ENCODE measurements around the gene TPBGL. TPM values are rescaled to one million over a fixed set of nuclear protein-coding genes. Genes with fewer than 3 reads are reported as not detected.
A peak's percentile ranks its signal among the peaks of the same experiment; 100 is the strongest.

Gene TPBGL
- total RNA-seq, 1 donor from 2014 or later: 0.64 TPM

DNA sequence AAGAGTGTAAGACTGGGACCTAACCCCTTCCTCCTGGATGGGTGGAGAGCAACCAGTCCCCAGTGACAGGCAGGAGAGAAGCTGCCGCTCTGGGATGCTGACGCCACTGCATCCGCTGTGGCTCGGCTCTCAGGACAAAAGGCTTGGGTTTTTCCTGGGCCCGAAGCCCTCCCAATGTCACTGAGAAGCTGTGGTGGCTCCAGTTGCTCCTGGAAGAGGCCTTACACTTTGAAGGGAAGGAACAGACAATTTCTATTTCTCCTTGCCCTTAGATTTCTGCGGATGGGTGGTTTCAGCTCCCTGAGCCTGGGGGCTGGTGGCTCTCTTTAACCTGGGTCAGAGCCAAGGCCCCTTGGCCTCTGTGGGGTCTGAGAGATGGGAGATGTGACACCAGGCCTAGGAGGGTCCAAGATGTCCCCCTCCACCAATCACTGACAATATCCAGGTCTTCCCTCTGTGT, 21.4 kb downstream of the TPBGL start:
- H3K4me1 ChIP-seq: peaks cover 23% of the 10 kb centered on the region
- no peak overlapping the region for H3K27ac ChIP-seq
- no peaks in the 10 kb centered on the region for H3K9me3 ChIP-seq
- peaks cover 16% of the 10 kb centered on the region for H3K36me3 ChIP-seq
- no peaks in the 10 kb centered on the region for H3K27me3 ChIP-seq
- H3K4me3 ChIP-seq: no peak overlapping the region
- DNase-seq (peak; percentile 30), ATAC-seq (no peak)
- intact Hi-C loops (cut with DNase I): no loop called here
- TF ChIP-seq, protein P1, sequence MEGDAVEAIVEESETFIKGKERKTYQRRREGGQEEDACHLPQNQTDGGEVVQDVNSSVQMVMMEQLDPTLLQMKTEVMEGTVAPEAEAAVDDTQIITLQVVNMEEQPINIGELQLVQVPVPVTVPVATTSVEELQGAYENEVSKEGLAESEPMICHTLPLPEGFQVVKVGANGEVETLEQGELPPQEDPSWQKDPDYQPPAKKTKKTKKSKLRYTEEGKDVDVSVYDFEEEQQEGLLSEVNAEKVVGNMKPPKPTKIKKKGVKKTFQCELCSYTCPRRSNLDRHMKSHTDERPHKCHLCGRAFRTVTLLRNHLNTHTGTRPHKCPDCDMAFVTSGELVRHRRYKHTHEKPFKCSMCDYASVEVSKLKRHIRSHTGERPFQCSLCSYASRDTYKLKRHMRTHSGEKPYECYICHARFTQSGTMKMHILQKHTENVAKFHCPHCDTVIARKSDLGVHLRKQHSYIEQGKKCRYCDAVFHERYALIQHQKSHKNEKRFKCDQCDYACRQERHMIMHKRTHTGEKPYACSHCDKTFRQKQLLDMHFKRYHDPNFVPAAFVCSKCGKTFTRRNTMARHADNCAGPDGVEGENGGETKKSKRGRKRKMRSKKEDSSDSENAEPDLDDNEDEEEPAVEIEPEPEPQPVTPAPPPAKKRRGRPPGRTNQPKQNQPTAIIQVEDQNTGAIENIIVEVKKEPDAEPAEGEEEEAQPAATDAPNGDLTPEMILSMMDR (IDR thresholded peaks at IDR 0.05): no peak

DNA sequence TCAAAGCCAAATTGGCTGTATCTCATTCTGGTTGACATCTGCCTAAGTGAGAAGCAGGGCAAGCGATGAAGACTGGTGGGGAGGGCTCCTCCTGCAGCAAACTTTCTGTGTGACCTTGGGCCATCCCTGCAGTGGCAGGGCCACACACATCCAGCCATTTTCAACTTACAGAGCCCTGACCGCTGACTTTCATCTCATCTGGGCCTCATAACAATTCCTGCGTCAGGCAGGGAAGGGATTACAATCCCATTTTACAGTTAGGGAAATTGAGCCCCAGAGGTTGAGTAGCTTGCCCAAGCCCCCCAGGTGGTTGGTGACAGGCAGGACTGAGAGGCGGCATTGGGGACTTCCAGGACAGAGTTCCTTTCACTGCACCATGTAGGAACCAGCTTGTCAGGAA, 21.9 kb downstream of the TPBGL start:
- H3K4me1 ChIP-seq: peaks cover 23% of the 10 kb centered on the region
- TF ChIP-seq, protein P1 (IDR thresholded peaks at IDR 0.05): no peak
- no peaks in the 10 kb centered on the region for H3K9me3 ChIP-seq
- H3K4me3 ChIP-seq: no peak overlapping the region
- H3K36me3 ChIP-seq: peaks cover 21% of the 10 kb centered on the region
- ATAC-seq (no peak), DNase-seq (peak; percentile 45)
- intact Hi-C loops (cut with DNase I): no loop called here
- no peaks in the 10 kb centered on the region for H3K27me3 ChIP-seq
- no peak overlapping the region for H3K27ac ChIP-seq

DNA sequence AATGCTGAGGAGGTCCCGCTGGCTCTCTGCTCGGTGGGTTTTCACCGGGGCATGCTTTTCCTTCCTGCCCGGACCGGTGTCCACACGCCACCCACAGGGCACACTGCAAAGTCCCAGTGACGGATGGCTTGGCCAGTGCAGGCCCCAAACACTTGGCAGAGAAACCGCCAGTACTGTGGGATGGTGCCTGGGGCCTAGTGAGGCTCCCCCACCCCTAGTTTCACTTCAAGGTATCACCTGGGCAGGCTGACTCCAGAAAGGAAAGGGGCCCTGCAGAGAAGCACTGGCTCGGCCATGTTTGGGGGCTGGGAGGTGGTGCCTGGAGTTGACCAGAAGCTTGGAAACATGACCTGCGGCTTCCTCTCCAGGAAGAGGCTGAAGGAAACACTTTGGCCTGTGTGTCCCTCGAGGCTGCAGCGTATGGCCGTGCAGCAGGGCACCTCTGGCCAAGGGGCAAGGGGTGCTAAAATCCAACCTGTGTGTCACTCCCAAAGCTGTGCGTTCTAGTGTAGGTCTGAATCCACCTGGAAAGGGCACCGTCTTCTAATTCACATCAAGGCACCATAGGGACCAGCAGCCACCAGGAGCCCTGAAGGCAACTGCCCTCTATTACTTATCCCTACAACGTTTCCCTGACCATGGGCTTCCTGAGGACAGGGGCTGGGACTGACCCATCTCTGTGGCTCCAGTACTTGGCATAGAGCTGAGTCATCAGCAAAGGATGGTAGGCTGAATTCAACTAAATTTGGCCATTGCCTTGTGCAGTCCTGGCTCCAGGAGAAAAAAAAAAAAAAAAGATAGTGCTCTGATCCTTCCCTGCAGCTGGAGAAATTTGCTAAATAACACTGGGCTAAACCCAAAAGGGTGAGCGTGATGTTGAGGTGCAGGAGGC, 22.6 kb downstream of the TPBGL start:
- peak; percentile 9 for ATAC-seq
- TF ChIP-seq, protein P1 (IDR thresholded peaks at IDR 0.05): no peak
- peak overlapping the region; percentile 17 for H3K27ac ChIP-seq
- intact Hi-C loops (cut with DNase I): no loop called here
- H3K36me3 ChIP-seq: peaks cover 28% of the 10 kb centered on the region
- H3K4me3 ChIP-seq: no peak overlapping the region
- peaks cover 23% of the 10 kb centered on the region for H3K4me1 ChIP-seq
- H3K9me3 ChIP-seq: no peaks in the 10 kb centered on the region
- no peaks in the 10 kb centered on the region for H3K27me3 ChIP-seq
- peak; percentile 63 for DNase-seq

DNA sequence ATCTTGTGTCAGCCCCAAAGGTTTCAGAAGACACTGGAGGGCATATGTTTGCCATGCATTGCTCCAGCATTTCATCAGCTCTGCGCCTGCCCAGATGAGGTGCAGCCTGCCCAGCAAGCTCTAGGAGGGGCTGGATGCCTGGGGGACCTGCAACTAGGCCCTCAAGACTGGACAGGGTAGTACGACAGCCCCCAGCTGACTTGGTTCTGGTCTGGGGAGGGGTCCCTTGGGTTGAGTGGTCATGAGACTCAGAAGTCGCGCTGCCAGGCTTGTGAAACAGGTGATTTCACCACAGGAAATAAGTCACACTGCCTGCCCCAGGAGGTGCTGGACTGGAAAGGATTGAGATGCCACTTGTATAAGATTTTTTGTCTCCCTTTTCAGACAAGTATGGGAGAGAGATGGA, 23.4 kb downstream of the TPBGL start:
- peak; percentile 7 for ATAC-seq
- TF ChIP-seq, protein P1 (IDR thresholded peaks at IDR 0.05): no peak
- H3K27ac ChIP-seq: peak overlapping the region; percentile 17

DNA sequence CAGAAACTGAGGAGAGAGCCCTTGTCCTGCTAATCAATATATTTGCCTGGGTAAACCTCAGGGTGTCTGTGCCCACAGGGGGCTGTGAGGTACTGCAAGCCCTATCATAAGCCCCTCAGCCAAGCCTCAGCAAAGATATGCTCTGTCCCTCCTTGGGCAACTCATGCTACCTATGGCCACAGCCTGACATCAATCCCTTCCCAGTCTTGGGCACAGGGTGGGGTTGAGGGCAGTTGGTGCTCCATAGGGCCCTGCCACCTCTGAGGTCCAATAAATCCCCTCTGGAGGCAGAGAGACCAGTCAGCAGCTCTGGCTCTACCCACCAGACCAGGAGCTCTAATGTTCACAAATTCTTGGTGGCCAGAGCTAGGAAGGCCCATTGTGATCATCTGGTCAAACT, 23.8 kb downstream of the TPBGL start:
- H3K27me3 ChIP-seq: no peaks in the 10 kb centered on the region
- peak overlapping the region; percentile 17 for H3K27ac ChIP-seq
- intact Hi-C loops (cut with DNase I): no loop called here
- peaks cover 23% of the 10 kb centered on the region for H3K4me1 ChIP-seq
- ATAC-seq: no peak
- H3K9me3 ChIP-seq: no peaks in the 10 kb centered on the region
- peak; percentile 30 for DNase-seq
- TF ChIP-seq, protein P1 (IDR thresholded peaks at IDR 0.05): no peak
- no peak overlapping the region for H3K4me3 ChIP-seq
- peaks cover 40% of the 10 kb centered on the region for H3K36me3 ChIP-seq

More for the DNA sequence above, 23.4 kb downstream of the TPBGL start:
- no peak overlapping the region for H3K4me3 ChIP-seq
- DNase-seq: peak; percentile 65
- H3K27me3 ChIP-seq: no peaks in the 10 kb centered on the region
- H3K4me1 ChIP-seq: peaks cover 23% of the 10 kb centered on the region
- H3K36me3 ChIP-seq: peaks cover 36% of the 10 kb centered on the region
- no peaks in the 10 kb centered on the region for H3K9me3 ChIP-seq
- intact Hi-C loops (cut with DNase I): no loop called here
